GM12878 (cell line): ENCODE measurements around the gene IGF1R. TPM values are rescaled to one million over a fixed set of nuclear protein-coding genes. Genes with fewer than 3 reads are reported as not detected.

Experiments used
- ATAC-seq: fragments of 200-7000 bp; cut with Tn5 transposase; 3 replicates; pipeline ENCODE4 v1.9.1; 2020; ENCODE audit warnings: mild to moderate bottlenecking, moderate library complexity
- BruUV-seq: library from RNA; stranded (reverse); fragments of 400-500 nt; replicated peaks from 2 replicates; lab custom pipeline; 2021; lab: Mats Ljungman, UMichigan
- CTCF ChIA-PET: fragments of 300-600 bp; sonication (Branson Sonifier 250); formaldehyde crosslinking; extraction: SDS; loops from one replicate; lab custom pipeline; 2021; ENCODE audit warnings: inconsistent platforms; lab: Yijun Ruan, JAX
- POLR2A ChIA-PET: fragments of 350-600 bp; formaldehyde crosslinking; extraction: SDS; loops from one replicate; lab custom pipeline; 2021; ENCODE audit warnings: inconsistent platforms; lab: Charles Lee
- RAD21 ChIA-PET: fragments of 300-600 bp; sonication (Branson Sonifier 250); formaldehyde crosslinking; loops from one replicate; lab custom pipeline; 2023; ENCODE audit warnings: antibody characterized with exemption; ENCODE audit not compliant: unreplicated experiment; lab: Charles Lee
- SMC1A ChIA-PET: fragments of 300-600 bp; sonication (Branson Sonifier 250); formaldehyde crosslinking; loops from one replicate; lab custom pipeline; 2023; ENCODE audit not compliant: unreplicated experiment, uncharacterized antibody; lab: Charles Lee
- DNase-seq: peaks from one replicate; pipeline ENCODE4 v3.0.0-alpha.2; 2011; ENCODE audit warnings: low read depth, low spot score
- FAIRE-seq: peaks from 3 replicates; lab custom pipeline; 2011; peaks lifted over from hg19 to GRCh38; lab: Jason Lieb, UNC
- H2AFZ ChIP-seq: 2 replicates; pipeline ENCODE4 v1.6.0; 2011; ENCODE audit warnings: low read depth, low read length, control low read depth; ENCODE audit not compliant: control insufficient read depth
- H3K27ac ChIP-seq: 2 replicates; pipeline ENCODE4 v1.5.1; 2011; ENCODE audit warnings: control low read depth; ENCODE audit not compliant: control insufficient read depth, insufficient read depth
- H3K27me3 ChIP-seq, 2 experiments: replicated peaks in 1 of 2; 2 replicates each; pipeline versions ENCODE4 v1.6.0 to v1.6.1; 2011; ENCODE audit warnings: low read length in 1 of 2; ENCODE audit not compliant: control insufficient read depth in 2 of 2, insufficient read depth in 2 of 2
- H3K36me3 ChIP-seq, 2 experiments: 2 replicates each; pipeline ENCODE4 v1.5.1; 2011; ENCODE audit warnings: low read length in 1 of 2; ENCODE audit not compliant: control insufficient read depth in 2 of 2, insufficient read depth in 2 of 2
- H3K4me1 ChIP-seq: 2 replicates; pipeline ENCODE4 v1.6.1; 2011; ENCODE audit warnings: mild to moderate bottlenecking, low read length, moderate library complexity, mixed read lengths; ENCODE audit not compliant: control insufficient read depth, insufficient read depth
- H3K4me2 ChIP-seq: 2 replicates; pipeline ENCODE4 v1.6.0; 2011; ENCODE audit warnings: control low read depth; ENCODE audit not compliant: control insufficient read depth, insufficient read depth
- H3K4me3 ChIP-seq: fragments of 200-600 bp; sonication (generic); 2 replicates; pipeline ENCODE4 v1.5.1; 2016
- H3K79me2 ChIP-seq: 2 replicates; pipeline ENCODE4 v1.6.0; 2011; ENCODE audit warnings: low read length; ENCODE audit not compliant: control insufficient read depth, insufficient read depth
- H3K9ac ChIP-seq: 2 replicates; pipeline ENCODE4 v1.8.0; 2011; ENCODE audit warnings: low read length, control low read depth, mixed read lengths; ENCODE audit not compliant: control insufficient read depth, insufficient read depth
- H3K9me3 ChIP-seq: replicated peaks from 3 replicates; pipeline ENCODE4 v1.5.1; 2011; ENCODE audit warnings: mild to moderate bottlenecking, low read length; ENCODE audit not compliant: control insufficient read depth, insufficient read depth
- H4K20me1 ChIP-seq: 2 replicates; pipeline ENCODE4 v1.6.0; 2011; ENCODE audit not compliant: control insufficient read depth, insufficient read depth
- CREB1 ChIP-seq: IDR thresholded peaks from 2 replicates; pipeline ENCODE4 v1.6.1; 2012; ENCODE audit warnings: low read depth, mild to moderate bottlenecking, inconsistent platforms
- PAX5 ChIP-seq: IDR thresholded peaks from 2 replicates; pipeline ENCODE4 v1.6.1; 2011; ENCODE audit warnings: low read depth, low read length, borderline replicate concordance
- SREBF1 ChIP-seq: IDR thresholded peaks from 2 replicates; pipeline ENCODE4 v1.6.1; 2012; ENCODE audit warnings: mild to moderate bottlenecking, low read length
- ZNF24 ChIP-seq: fragments of 450-650 bp; IDR thresholded peaks from 2 replicates; pipeline ENCODE4 v1.6.1; 2017; ENCODE audit warnings: antibody characterized with exemption, mild to moderate bottlenecking
- WGBS: methylation state at CpG from one replicate; pipeline ENCODE4 v1.1.6; 2016; ENCODE audit warnings: low lambda C conversion rate; ENCODE audit not compliant: insufficient replicate concordance, insufficient coverage; ENCODE audit errors: missing lambda C conversion rate; 5-methylcytosine and 5-hydroxymethylcytosine counted together
- in situ Hi-C: fragments of 300-500 bp; cut with MboI; formaldehyde crosslinking; loops from 9 replicates; pipeline ENCODE4 v1.14.3; 2018; ENCODE audit warnings: mixed read lengths
- intact Hi-C: fragments of 100-400 bp; cut with micrococcal nuclease; formaldehyde crosslinking; loops from one replicate; pipeline ENCODE4 v1.14.2; 2022; ENCODE audit not compliant: unreplicated experiment
- polyA plus RNA-seq, 11 experiments: library from polyadenylated mRNA; depleted of rRNA in 4 of 11; unstranded in 6 of 11; stranded (reverse) in 5 of 11; fragments of >200 nt; fragmentation: Nextera tagmentation in 4 of 11; fragmentation: Illumina TruSeq in 1 of 11; extraction: Ambion mirVana in 4 of 11; extraction: Trizol in 1 of 11; gene quantifications; 1 replicate in 1 of 11; 2 replicates in 10 of 11; pipeline versions ENCODE4 v1.2.1 to v1.2.3, GENCODE V29; 2011 to 2016; ENCODE audit warnings: inconsistent platforms in 2 of 11, missing spikeins in 2 of 11, low read depth in 1 of 11
- total RNA-seq, 4 experiments: library from RNA; depleted of rRNA in 3 of 4; stranded (reverse); fragments of >200 nt in 3 of 4; fragmentation: Illumina TruSeq in 1 of 4; extraction: Trizol in 1 of 4; gene quantifications; 2 replicates each; pipeline versions ENCODE4 v1.2.1 to v1.2.3, GENCODE V29; 2013 to 2021
- TF ChIP-seq, protein P1 (sequence below): fragments of 450-650 bp; formaldehyde crosslinking; IDR thresholded peaks from 2 replicates; pipeline ENCODE4 v1.5.0; 2022; ENCODE audit warnings: mild to moderate bottlenecking, missing genetic modification characterization
- TF ChIP-seq, protein P2 (sequence below): fragments of 450-650 bp; IDR thresholded peaks from 2 replicates; pipeline ENCODE4 v1.6.1; 2017; ENCODE audit warnings: mild to moderate bottlenecking, low read depth, inconsistent platforms; ENCODE audit not compliant: poor library complexity, severe bottlenecking

The IGF1R gene
- total and polyA plus RNA-seq, 10 of the 15 experiments (the other 5 are each of a cell fraction or from before 2014, with no cell fraction given), result 0.03 to 2.7 (median 0.66) TPM

- no peak overlapping the region for H3K27ac ChIP-seq
- ChIA-PET CTCF (interaction anchor here (1.3 kb wide), 1 partner anchor 216 kb away, joined by 3 read pairs; no protein-coding TSS in a partner anchor), SMC1A (interaction anchor here (0.6 to 1.1 kb wide), 2 partner anchors 12 to 353 kb away, joined by 3 read pairs; no protein-coding TSS in a partner anchor), POLR2A (no interaction called here), RAD21 (no interaction called here)
- DNase-seq (no peak), FAIRE-seq (no peak), ATAC-seq (no peak)
- intact Hi-C loops, result no loop called here
- no TSS peak for BruUV-seq
- in situ Hi-C loops, result no loop called here
- no peak overlapping the region for H3K9ac ChIP-seq
- no peak overlapping the region for H2AFZ ChIP-seq
- no peaks in the 10 kb centered on the region for H3K27me3 ChIP-seq
- no peaks in the 10 kb centered on the region for H4K20me1 ChIP-seq
- no peaks in the 10 kb centered on the region for H3K9me3 ChIP-seq
- H3K79me2 ChIP-seq, result no peaks in the 10 kb centered on the region
- H3K36me3 ChIP-seq, result no peaks in the 10 kb centered on the region
- no peaks in the 10 kb centered on the region for H3K4me1 ChIP-seq
- no peak for TF ChIP-seq CREB1
- TF ChIP-seq ZNF24, result no peak
- TF ChIP-seq, protein P1, sequence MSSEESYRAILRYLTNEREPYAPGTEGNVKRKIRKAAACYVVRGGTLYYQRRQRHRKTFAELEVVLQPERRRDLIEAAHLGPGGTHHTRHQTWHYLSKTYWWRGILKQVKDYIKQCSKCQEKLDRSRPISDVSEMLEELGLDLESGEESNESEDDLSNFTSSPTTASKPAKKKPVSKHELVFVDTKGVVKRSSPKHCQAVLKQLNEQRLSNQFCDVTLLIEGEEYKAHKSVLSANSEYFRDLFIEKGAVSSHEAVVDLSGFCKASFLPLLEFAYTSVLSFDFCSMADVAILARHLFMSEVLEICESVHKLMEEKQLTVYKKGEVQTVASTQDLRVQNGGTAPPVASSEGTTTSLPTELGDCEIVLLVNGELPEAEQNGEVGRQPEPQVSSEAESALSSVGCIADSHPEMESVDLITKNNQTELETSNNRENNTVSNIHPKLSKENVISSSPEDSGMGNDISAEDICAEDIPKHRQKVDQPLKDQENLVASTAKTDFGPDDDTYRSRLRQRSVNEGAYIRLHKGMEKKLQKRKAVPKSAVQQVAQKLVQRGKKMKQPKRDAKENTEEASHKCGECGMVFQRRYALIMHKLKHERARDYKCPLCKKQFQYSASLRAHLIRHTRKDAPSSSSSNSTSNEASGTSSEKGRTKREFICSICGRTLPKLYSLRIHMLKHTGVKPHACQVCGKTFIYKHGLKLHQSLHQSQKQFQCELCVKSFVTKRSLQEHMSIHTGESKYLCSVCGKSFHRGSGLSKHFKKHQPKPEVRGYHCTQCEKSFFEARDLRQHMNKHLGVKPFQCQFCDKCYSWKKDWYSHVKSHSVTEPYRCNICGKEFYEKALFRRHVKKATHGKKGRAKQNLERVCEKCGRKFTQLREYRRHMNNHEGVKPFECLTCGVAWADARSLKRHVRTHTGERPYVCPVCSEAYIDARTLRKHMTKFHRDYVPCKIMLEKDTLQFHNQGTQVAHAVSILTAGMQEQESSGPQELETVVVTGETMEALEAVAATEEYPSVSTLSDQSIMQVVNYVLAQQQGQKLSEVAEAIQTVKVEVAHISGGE (CRISPR knock-in tag), result no peak
- TF ChIP-seq, protein P2, sequence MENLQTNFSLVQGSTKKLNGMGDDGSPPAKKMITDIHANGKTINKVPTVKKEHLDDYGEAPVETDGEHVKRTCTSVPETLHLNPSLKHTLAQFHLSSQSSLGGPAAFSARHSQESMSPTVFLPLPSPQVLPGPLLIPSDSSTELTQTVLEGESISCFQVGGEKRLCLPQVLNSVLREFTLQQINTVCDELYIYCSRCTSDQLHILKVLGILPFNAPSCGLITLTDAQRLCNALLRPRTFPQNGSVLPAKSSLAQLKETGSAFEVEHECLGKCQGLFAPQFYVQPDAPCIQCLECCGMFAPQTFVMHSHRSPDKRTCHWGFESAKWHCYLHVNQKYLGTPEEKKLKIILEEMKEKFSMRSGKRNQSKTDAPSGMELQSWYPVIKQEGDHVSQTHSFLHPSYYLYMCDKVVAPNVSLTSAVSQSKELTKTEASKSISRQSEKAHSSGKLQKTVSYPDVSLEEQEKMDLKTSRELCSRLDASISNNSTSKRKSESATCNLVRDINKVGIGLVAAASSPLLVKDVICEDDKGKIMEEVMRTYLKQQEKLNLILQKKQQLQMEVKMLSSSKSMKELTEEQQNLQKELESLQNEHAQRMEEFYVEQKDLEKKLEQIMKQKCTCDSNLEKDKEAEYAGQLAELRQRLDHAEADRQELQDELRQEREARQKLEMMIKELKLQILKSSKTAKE, result no peak
- TF ChIP-seq SREBF1, result no peak
- no peak for TF ChIP-seq PAX5
- H3K4me3 ChIP-seq, result no peak overlapping the region
- no peak overlapping the region for H3K4me2 ChIP-seq
- 64% methylated on average over 6 of the region's 6 CpGs for WGBS
Measured at GRCh38 chr15:98861188-98861587, 212.8 kb downstream of the IGF1R start.
